Heart left ventricle (tissue), 16 donors: ENCODE results near the gene ORM2. TPM values are rescaled to one million over a fixed set of nuclear protein-coding genes. Genes with fewer than 3 reads are reported as not detected.
A peak's percentile ranks its signal among the peaks of the same experiment; 100 is the strongest.

Source experiments
- ATAC-seq, 4 donors: fragments of 200-7000 bp; cut with Tn5 transposase; one replicate each; pipeline ENCODE4 v1.9.1; 2020 to 2022; ENCODE audit warnings: moderate library complexity in 4 of 4, mild to moderate bottlenecking in 3 of 4, moderate number of reproducible peaks in 1 of 4
- DNase-seq, 5 donors: peaks; one replicate each; pipeline ENCODE4 v3.0.0-alpha.2; 2020
- H3K27ac ChIP-seq, 12 donors: fragments of 200-600 bp; sonication (generic) in 4 of 12; one replicate each; pipeline versions ENCODE4 v1.5.0 to v1.8.0; 2016 to 2022; ENCODE audit warnings: mild to moderate bottlenecking in 2 of 12
- H3K27me3 ChIP-seq, 9 donors: fragments of 200-600 bp; sonication (generic) in 2 of 9; one replicate each; pipeline versions ENCODE4 v1.5.1 to v1.8.0; 2016 to 2022; ENCODE audit warnings: mild to moderate bottlenecking in 3 of 9
- H3K36me3 ChIP-seq, 9 donors: fragments of 200-600 bp; sonication (generic) in 2 of 9; one replicate each; pipeline versions ENCODE4 v1.5.0 to v1.8.0; 2018 to 2022; ENCODE audit warnings: mild to moderate bottlenecking in 2 of 9
- H3K4me1 ChIP-seq, 12 donors: fragments of 200-600 bp; sonication (generic) in 4 of 12; one replicate each; pipeline versions ENCODE4 v1.5.0 to v1.8.0; 2016 to 2022; ENCODE audit warnings: mild to moderate bottlenecking in 3 of 12
- H3K4me3 ChIP-seq, 12 donors: fragments of 200-600 bp; sonication (generic) in 4 of 12; one replicate each; pipeline versions ENCODE4 v1.5.0 to v1.8.0; 2017 to 2022; ENCODE audit warnings: mild to moderate bottlenecking in 9 of 12, moderate library complexity in 4 of 12
- H3K9me3 ChIP-seq, 12 donors: fragments of 200-600 bp; sonication (generic) in 4 of 12; one replicate each; pipeline versions ENCODE4 v1.5.0 to v1.8.0; 2016 to 2022; ENCODE audit warnings: mild to moderate bottlenecking in 1 of 12
- CTCF ChIP-seq, 12 donors: fragments of 200-600 bp; sonication (generic) in 4 of 12; IDR thresholded peaks; one replicate each; pipeline versions ENCODE4 v1.5.0 to v1.8.0; 2018 to 2022; ENCODE audit warnings: antibody characterized with exemption in 12 of 12, mild to moderate bottlenecking in 5 of 12
- POLR2A ChIP-seq, 2 donors: fragments of 450-650 bp; IDR thresholded peaks; one replicate each; pipeline ENCODE4 v1.6.1; 2017; ENCODE audit warnings: antibody characterized with exemption in 2 of 2, mild to moderate bottlenecking in 2 of 2, moderate library complexity in 2 of 2
- WGBS, 4 donors: extraction: QIAGEN DNeasy Blood & Tissue Kit in 2 of 4; methylation state at CpG; one replicate each; pipeline versions ENCODE4 v1.1.5 to v1.1.7; 2013 to 2018; 5-methylcytosine and 5-hydroxymethylcytosine counted together
- intact Hi-C, 10 donors: fragments of 100-400 bp; cut with DNase I; formaldehyde crosslinking; loops; one replicate each; pipeline versions ENCODE4 v1.11.1 to v1.14.2; 2022
- polyA plus RNA-seq, 2 donors: library from polyadenylated mRNA; stranded (reverse); fragments of 200-250 nt; gene quantifications; one replicate each; pipeline ENCODE4 v1.2.3, GENCODE V29; 2013
- total RNA-seq, 9 donors: library from RNA; depleted of rRNA in 2 of 9; stranded (reverse); fragments of >200 nt in 2 of 9; fragmentation: NEBNext Ultra II Directional in 3 of 9; extraction: Animal tissue kit (Norgen Biotek cat#: 25700) in 3 of 9; gene quantifications; one replicate each; pipeline versions ENCODE4 v1.1.0 to v1.2.4, GENCODE V29; 2016 to 2023
- donor health status: ischemic (EF 13 %, LVEDD 7.1; RV severe dilation, severe dysfunction).
- donor health status: healthy with polysubstance abuse.
- donor health status: DM: no; HTN: yes; CAD: no.
- donor health status: DM: no; HTN: no; CAD: no.
- donor health status: ischemic (EF 25% LVEDD 6.9; RV normal size, moderate dysfunction).
- donor health status: ischemic (EF 25% LVEDD 5.7; RV mildly dilated, moderate dysfunction).
- donor health status: healthy.
- donor health status: DM: yes; HTN: yes; CAD: no.
- donor health status: ischemic (EF 35%, LVEDD 5.7; RV mildly dilated, moderate dysfunction).
- donor health status: nonischemic (EF 11% LVEDD 7.7; RV severe dilation, severe dysfunction).
- donor health status: DM: yes; HTN: yes; CAD: no.
- donor health status: PGD.
- donor health status: ischemic (EF 29% LVEDD 5.4; RV normal size, mild dysfunction).
- donor health status: nonischemic (EF 23%, LVEDD 6.1; RV moderate dilation, normal function).

The ORM2 gene
- total and polyA plus RNA-seq, 11 donors, result 0.14 TPM; not detected in 10

GRCh38 chr9:114287763-114288192 is 41.9 kb upstream of the ORM2 start:
- TF ChIP-seq POLR2A (IDR thresholded peaks at IDR 0.05), result no peak
- no peak for TF ChIP-seq CTCF (IDR thresholded peaks at IDR 0.05)
- Histone ChIP-seq H3K9me3 (no peaks in the 10 kb centered on the region), H3K27ac (no peak overlapping the region), H3K27me3 (no peaks in the 10 kb centered on the region), H3K4me3 (no peak overlapping the region), H3K4me1 (no peaks in the 10 kb centered on the region), H3K36me3 (peaks cover 0 to 11% (median 0%) of the 10 kb centered on the region in 9 donors)
- intact Hi-C loops, result loop anchor here in 3 of 10 donors (5.0 kb wide), 2 partner anchors 130 to 135 kb away; partner anchors contain the start of gene COL27A1 (in 2 of the 3)
- ATAC-seq (no peak), DNase-seq (peak; percentile 2 to 64 (median 15))
- WGBS, 4 donors, result 74 to 84% (median 82%) methylated on average over 14 to 15 of the region's 15 CpGs

GRCh38 chr9:114288193-114289091 is 41.2 kb upstream of the ORM2 start:
- ATAC-seq, result peak in 1 of 4 donors; percentile 8
- intact Hi-C loops, result loop anchor here in 3 of 10 donors (5.0 kb wide), 2 partner anchors 131 to 136 kb away; partner anchors contain the start of gene COL27A1 (in 2 of the 3)
- Histone ChIP-seq H3K36me3 (peaks cover 0 to 15% (median 0%) of the 10 kb centered on the region in 9 donors), H3K27ac (no peak overlapping the region), H3K4me3 (no peak overlapping the region), H3K9me3 (no peaks in the 10 kb centered on the region), H3K4me1 (no peaks in the 10 kb centered on the region), H3K27me3 (no peaks in the 10 kb centered on the region)
- TF ChIP-seq CTCF (IDR thresholded peaks at IDR 0.05), result no peak
- no peak for TF ChIP-seq POLR2A (IDR thresholded peaks at IDR 0.05)
- DNase-seq, result peak in 4 of 5 donors; percentile 3 to 16 (median 10)
- WGBS, 4 donors, result 69 to 88% (median 77%) methylated on average over 11 to 23 of the region's 23 CpGs

- H3K27me3 ChIP-seq, result no peaks in the 10 kb centered on the region
- DNase-seq (peak in 3 of 5 donors; percentile 3 to 12 (median 11)), ATAC-seq (no peak)
- H3K4me3 ChIP-seq, result no peak overlapping the region
- intact Hi-C loops, result loop anchor here in 3 of 10 donors (5.0 kb wide), 2 partner anchors 132 to 137 kb away; partner anchors contain the start of gene COL27A1 (in 2 of the 3)
- H3K4me1 ChIP-seq, result no peaks in the 10 kb centered on the region
- H3K27ac ChIP-seq, result no peak overlapping the region
- peaks cover 0 to 15% (median 0%) of the 10 kb centered on the region in 9 donors for H3K36me3 ChIP-seq
- 87 to 96% (median 91%) methylated on average over 11 to 13 of the region's 13 CpGs for WGBS, 4 donors
- peaks cover 0 to under 1% (median 0%) of the 10 kb centered on the region in 12 donors for H3K9me3 ChIP-seq
- TF ChIP-seq CTCF (IDR thresholded peaks at IDR 0.05) (no peak), POLR2A (IDR thresholded peaks at IDR 0.05) (no peak)
Measured at GRCh38 chr9:114289106-114289505, 40.6 kb upstream of the ORM2 start.
